ENCODE data around the gene OSGEPL1. TPM values are rescaled to one million over a fixed set of nuclear protein-coding genes. Genes with fewer than 3 reads are reported as not detected.

The OSGEPL1 gene
- total and polyA plus RNA-seq, 2 experiments from 2014 or later, result 6.7 to 9.2 TPM

- Histone ChIP-seq H3K27me3 (no peaks in the 10 kb centered on the region), H3K9me3 (ENCODE audit: low read depth) (no peaks in the 10 kb centered on the region), H3K4me3 (no peak overlapping the region), H3K4me1 (ENCODE audit: insufficient read depth) (no peaks in the 10 kb centered on the region), H3K36me3 (replicated peaks; ENCODE audit: insufficient read depth, low read depth) (peaks cover 3% of the 10 kb centered on the region), H3K9me2 (replicated peaks; ENCODE audit: insufficient read depth) (no peaks in the 10 kb centered on the region), H3K27ac (no peak overlapping the region), H2AFZ (no peak overlapping the region), H4K20me1 (ENCODE audit: insufficient read depth, poor library complexity, severe bottlenecking) (no peaks in the 10 kb centered on the region), H3K79me2 (no peaks in the 10 kb centered on the region), H3K4me2 (no peak overlapping the region)
- WGBS (ENCODE audit: low lambda C conversion rate, missing lambda C conversion rate), result 91% methylated on average over 1 of the region's 1 CpG
- TF ChIP-seq CTCF (IDR thresholded peaks at IDR 0.05; ENCODE audit: poor library complexity) (no peak), EZH2 (IDR thresholded peaks at IDR 0.05; ENCODE audit: borderline replicate concordance) (no peak), EZH2phosphoT487 (IDR thresholded peaks at IDR 0.05; ENCODE audit: low read depth, severe bottlenecking, unreplicated experiment) (no peak)
- no peak for DNase-seq (ENCODE audit: low spot score)
Measured at GRCh38 chr2:189772212-189772611, 9.6 kb upstream of the OSGEPL1 start.

DNA sequence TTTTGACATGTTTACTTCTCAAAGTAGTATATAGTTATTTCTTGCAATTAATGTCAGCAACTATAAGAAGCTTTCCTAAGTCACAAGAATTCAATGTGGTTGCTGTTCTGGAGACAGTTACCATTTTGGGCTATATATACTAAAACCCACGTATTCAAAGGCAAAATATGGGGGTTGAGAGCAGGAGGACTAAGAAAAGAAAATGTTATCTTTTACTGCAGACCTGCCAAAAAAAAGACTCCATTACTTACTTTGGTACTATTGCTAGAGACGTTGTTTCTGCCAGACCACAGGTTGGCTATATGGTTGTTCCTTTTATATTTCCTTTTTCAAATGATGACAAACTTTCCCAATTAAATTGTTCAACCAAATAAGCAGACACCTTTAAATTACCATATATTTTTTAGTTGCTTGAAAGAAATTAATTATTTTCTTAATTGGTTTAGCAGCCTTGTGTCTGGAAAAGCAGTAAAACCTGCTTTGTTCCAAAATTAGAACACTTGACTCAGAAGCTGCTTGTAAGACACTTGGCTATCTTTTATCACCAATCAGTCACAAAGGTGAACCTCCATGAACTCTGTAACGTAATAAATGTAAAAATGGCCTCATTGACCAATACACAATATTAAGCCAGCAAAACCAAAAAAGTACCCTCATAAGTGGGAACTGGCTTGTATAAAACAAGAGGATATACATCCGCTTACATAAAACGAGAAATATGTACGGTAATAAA is 8.2 kb upstream of the OSGEPL1 start:
- Histone ChIP-seq H3K4me3 (no peak overlapping the region), H4K20me1 (ENCODE audit: insufficient read depth, poor library complexity, severe bottlenecking) (no peaks in the 10 kb centered on the region)

DNA sequence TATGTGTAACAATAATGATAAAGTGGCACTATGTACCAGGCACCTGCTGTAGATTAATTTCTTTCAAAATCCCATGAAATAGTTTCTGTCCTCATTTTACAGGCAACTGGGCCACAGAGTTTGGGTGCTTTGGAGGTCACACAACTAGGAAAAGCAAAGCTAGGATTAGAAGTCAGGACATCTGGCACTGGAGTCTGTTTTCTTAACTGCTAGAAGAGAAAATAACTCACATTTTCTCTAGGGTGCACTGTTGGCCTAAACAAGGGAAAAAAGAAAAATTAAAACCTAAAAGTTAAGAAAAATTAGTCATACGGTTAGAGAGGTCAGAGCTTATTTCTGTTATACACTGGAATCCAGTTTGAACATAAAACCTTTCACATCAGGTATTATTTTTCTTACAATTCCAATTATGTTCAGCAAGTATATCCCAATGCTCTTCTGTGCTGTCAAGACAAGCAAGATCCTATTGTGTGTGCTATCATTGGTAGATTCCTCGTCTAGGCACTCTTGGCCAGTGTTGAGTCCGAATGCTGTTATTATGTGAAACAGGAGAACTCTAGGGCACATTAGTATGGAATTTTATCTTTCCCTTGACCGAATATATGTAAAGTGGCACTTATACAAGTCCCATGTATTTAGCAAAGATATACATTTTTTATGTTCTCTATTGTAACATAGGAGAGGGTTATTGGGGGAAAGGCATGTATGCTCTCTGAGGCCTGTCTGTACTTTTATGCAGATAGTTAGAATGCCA is 1.5 kb upstream of the OSGEPL1 start:
- peak; percentile 8 for DNase-seq (ENCODE audit: low spot score)
- 93% methylated on average over 4 of the region's 4 CpGs for WGBS (ENCODE audit: low lambda C conversion rate, missing lambda C conversion rate)
- H3K4me3 ChIP-seq, result no peak overlapping the region
- H3K4me1 ChIP-seq (ENCODE audit: insufficient read depth), result peaks cover 7% of the 10 kb centered on the region
- peaks cover 5% of the 10 kb centered on the region for H3K79me2 ChIP-seq
- no peaks in the 10 kb centered on the region for H4K20me1 ChIP-seq (ENCODE audit: insufficient read depth, poor library complexity, severe bottlenecking)
- no peaks in the 10 kb centered on the region for H3K36me3 ChIP-seq (replicated peaks; ENCODE audit: insufficient read depth, low read depth)
- no peaks in the 10 kb centered on the region for H3K9me3 ChIP-seq (ENCODE audit: low read depth)
- peak overlapping the region; percentile 99 for H2AFZ ChIP-seq
- no peaks in the 10 kb centered on the region for H3K27me3 ChIP-seq
- no peak overlapping the region for H3K27ac ChIP-seq
- no peaks in the 10 kb centered on the region for H3K9me2 ChIP-seq (replicated peaks; ENCODE audit: insufficient read depth)
- no peak for TF ChIP-seq EZH2phosphoT487 (IDR thresholded peaks at IDR 0.05; ENCODE audit: low read depth, severe bottlenecking, unreplicated experiment)
- no peak for TF ChIP-seq EZH2 (IDR thresholded peaks at IDR 0.05; ENCODE audit: borderline replicate concordance)
- no peak for TF ChIP-seq CTCF (IDR thresholded peaks at IDR 0.05; ENCODE audit: poor library complexity)
- H3K4me2 ChIP-seq, result peak overlapping the region; percentile 81

More for the DNA sequence above, 8.2 kb upstream of the OSGEPL1 start:
- peaks cover 3% of the 10 kb centered on the region for H3K36me3 ChIP-seq (replicated peaks; ENCODE audit: insufficient read depth, low read depth)
- no peak for DNase-seq (ENCODE audit: low spot score)
- no peak overlapping the region for H3K27ac ChIP-seq
- H3K4me2 ChIP-seq, result no peak overlapping the region
- TF ChIP-seq EZH2 (IDR thresholded peaks at IDR 0.05; ENCODE audit: borderline replicate concordance), result no peak
- TF ChIP-seq EZH2phosphoT487 (IDR thresholded peaks at IDR 0.05; ENCODE audit: low read depth, severe bottlenecking, unreplicated experiment), result no peak
- no peak for TF ChIP-seq CTCF (IDR thresholded peaks at IDR 0.05; ENCODE audit: poor library complexity)
- 77% methylated on average over 6 of the region's 6 CpGs for WGBS (ENCODE audit: low lambda C conversion rate, missing lambda C conversion rate)
- H3K4me1 ChIP-seq (ENCODE audit: insufficient read depth), result no peaks in the 10 kb centered on the region
- H3K9me2 ChIP-seq (replicated peaks; ENCODE audit: insufficient read depth), result no peaks in the 10 kb centered on the region
- H3K9me3 ChIP-seq (ENCODE audit: low read depth), result no peaks in the 10 kb centered on the region
- no peaks in the 10 kb centered on the region for H3K79me2 ChIP-seq
- no peaks in the 10 kb centered on the region for H3K27me3 ChIP-seq
- no peak overlapping the region for H2AFZ ChIP-seq
